Measurements from ENCODE around the gene ARPC3. TPM values are rescaled to one million over a fixed set of nuclear protein-coding genes. Genes with fewer than 3 reads are reported as not detected.
"Not testable (repeated sequence)": the region's sequence is repeated elsewhere in the genome, so short reads cannot be mapped to it uniquely, and the experiment has no call there.

ARPC3 gene
- total RNA-seq, 2 donors from 2014 or later, result 196 to 225 TPM

DNA sequence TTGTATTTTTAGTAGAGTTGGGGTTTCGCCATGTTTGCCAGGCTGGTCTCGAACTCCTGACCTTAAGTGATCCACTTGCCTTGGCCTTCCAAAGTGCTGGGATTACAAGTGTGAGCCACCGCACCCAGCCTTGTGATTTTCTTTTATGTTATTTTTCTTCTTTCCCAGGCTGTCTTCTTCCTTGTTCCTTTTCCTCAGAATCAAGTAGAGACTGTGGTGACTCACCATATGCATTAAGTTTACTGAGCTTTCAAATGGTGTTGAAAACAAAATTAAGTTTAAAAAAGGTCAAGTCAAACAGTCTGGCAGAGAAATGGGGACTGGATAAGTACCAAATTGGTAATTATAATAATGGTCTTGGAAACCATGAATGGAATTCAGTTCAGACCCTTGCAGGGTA, 5.7 kb downstream of the ARPC3 start:
- Mint-ChIP-seq H3K4me3 (no peak overlapping the region), H3K27me3 (no peaks in the 10 kb centered on the region), H3K4me1 (peaks cover 18% of the 10 kb centered on the region), H3K36me3 (ENCODE audit: low read depth) (no peaks in the 10 kb centered on the region), H3K27ac (peak overlapping the region; percentile 57)
- H3K9me3 ChIP-seq (ENCODE audit: control insufficient read depth, low read length, poor library complexity, severe bottlenecking), result no peaks in the 10 kb centered on the region
- ATAC-seq (no peak), DNase-seq (no peak)

DNA sequence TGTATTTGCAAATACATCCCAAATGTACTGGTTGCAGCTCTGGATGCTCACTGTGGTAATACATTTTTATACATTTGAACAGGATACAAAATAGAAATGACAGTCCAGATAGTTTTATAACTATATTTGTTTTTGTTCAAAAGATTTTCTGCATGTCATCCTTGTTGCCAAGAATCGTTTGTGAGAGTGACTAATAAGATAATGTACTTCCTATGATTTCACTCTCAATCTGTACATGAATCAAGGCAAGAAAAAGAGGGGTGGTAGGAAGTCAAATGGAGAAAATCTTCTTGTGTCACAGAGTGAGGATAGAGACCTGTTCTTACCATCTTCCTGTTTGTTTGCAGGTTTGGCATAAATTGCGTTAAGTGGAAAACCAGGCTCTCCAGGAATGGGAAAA, 13.9 kb downstream of the ARPC3 start:
- peak overlapping the region; percentile 4 for H3K27ac Mint-ChIP-seq
- H3K27me3 Mint-ChIP-seq, result no peaks in the 10 kb centered on the region
- no peak for DNase-seq
- no peaks in the 10 kb centered on the region for H3K36me3 Mint-ChIP-seq (ENCODE audit: low read depth)
- no peaks in the 10 kb centered on the region for H3K9me3 ChIP-seq (ENCODE audit: control insufficient read depth, low read length, poor library complexity, severe bottlenecking)
- ATAC-seq, result no peak
- no peak overlapping the region for H3K4me3 Mint-ChIP-seq
- peaks cover 5% of the 10 kb centered on the region for H3K4me1 Mint-ChIP-seq

- H3K4me3 Mint-ChIP-seq, result no peak overlapping the region
- DNase-seq, result no peak
Measured at GRCh38 chr12:110431957-110432587, 18.1 kb downstream of the ARPC3 start.

DNA sequence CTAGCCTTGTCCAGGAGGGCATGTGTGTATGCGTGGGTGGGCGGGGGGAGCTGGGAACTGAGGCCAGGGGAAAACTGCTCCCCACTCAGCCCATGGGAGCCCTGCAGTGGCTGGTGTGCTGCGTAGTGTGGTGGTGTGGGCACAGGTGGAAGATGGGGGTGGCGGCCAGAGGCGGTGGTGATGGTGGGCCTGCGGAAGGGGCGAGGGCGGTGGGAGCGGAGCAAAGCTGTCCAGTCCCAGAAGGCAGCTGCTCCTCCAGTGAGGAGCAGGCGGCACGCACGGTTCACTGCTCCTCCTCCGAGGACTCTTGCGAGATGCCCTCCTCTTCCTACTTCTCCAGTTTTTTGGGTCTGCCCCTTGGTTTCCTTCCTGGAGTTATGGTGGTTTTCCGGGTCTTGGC, 20.5 kb downstream of the ARPC3 start:
- peak overlapping the region; percentile 73 for H3K27ac Mint-ChIP-seq
- not testable (repeated sequence) for H3K27me3 Mint-ChIP-seq; H3K4me3 Mint-ChIP-seq; ATAC-seq; H3K36me3 Mint-ChIP-seq (ENCODE audit: low read depth); DNase-seq; H3K4me1 Mint-ChIP-seq; H3K9me3 ChIP-seq (ENCODE audit: control insufficient read depth, low read length, poor library complexity, severe bottlenecking)

More at GRCh38 chr12:110431957-110432587, 18.1 kb downstream of the ARPC3 start:
- no peaks in the 10 kb centered on the region for H3K36me3 Mint-ChIP-seq (ENCODE audit: low read depth)
- no peak for ATAC-seq
- H3K4me1 Mint-ChIP-seq, result peaks cover 3% of the 10 kb centered on the region
- H3K9me3 ChIP-seq (ENCODE audit: control insufficient read depth, low read length, poor library complexity, severe bottlenecking), result no peaks in the 10 kb centered on the region
- peak overlapping the region; percentile 96 for H3K27ac Mint-ChIP-seq
- no peaks in the 10 kb centered on the region for H3K27me3 Mint-ChIP-seq

DNA sequence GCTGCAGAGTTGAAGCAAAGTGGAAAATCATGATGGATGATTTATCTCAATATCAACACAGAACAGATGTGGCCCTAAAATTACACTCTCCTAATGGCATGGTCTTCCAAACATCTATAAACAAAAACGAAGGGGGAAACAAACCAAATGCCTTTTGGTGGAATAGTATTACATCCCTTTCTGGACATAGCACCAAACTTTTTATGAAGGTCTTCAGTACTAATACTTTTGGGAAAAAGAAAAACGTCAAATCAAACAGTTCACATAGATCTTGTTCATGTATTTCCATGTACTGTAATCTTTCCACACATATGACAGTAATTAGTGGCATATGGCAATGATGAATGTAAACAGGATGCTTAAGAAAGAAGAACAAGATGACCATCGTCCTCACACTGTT, 23.7 kb downstream of the ARPC3 start:
- no peak overlapping the region for H3K4me3 Mint-ChIP-seq
- no peaks in the 10 kb centered on the region for H3K9me3 ChIP-seq (ENCODE audit: control insufficient read depth, low read length, poor library complexity, severe bottlenecking)
- H3K27ac Mint-ChIP-seq, result no peak overlapping the region
- ATAC-seq, result no peak
- no peak for DNase-seq
- H3K27me3 Mint-ChIP-seq, result peaks cover 4% of the 10 kb centered on the region
- H3K4me1 Mint-ChIP-seq, result peaks cover 1% of the 10 kb centered on the region
- H3K36me3 Mint-ChIP-seq (ENCODE audit: low read depth), result no peaks in the 10 kb centered on the region

GRCh38 chr12:110424237-110424636, 25.9 kb downstream of the ARPC3 start:
- DNase-seq (no peak), ATAC-seq (no peak)
- no peaks in the 10 kb centered on the region for H3K9me3 ChIP-seq (ENCODE audit: control insufficient read depth, low read length, poor library complexity, severe bottlenecking)
- Mint-ChIP-seq H3K36me3 (ENCODE audit: low read depth) (no peaks in the 10 kb centered on the region), H3K4me1 (no peaks in the 10 kb centered on the region), H3K27me3 (peaks cover 4% of the 10 kb centered on the region), H3K27ac (no peak overlapping the region), H3K4me3 (no peak overlapping the region)

DNA sequence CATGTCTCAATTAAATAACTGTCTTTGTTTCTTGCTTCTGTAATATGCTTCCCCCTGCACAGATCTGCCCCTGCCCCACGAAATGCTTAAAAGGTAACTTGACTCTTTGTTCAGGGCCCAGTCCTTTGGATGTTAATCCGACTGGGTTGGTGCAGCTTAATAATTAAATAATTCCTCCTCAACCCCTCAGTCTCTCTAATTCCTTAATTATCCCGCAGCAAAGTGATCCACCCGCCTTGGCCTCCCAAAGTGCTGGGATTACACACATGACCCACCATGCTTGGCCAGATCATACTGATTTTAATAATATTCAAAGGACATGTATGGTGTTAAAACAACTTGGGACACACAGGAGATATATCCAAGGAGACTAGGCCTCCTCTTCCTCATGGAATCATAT, 28.4 kb downstream of the ARPC3 start:
- no peaks in the 10 kb centered on the region for H3K9me3 ChIP-seq (ENCODE audit: control insufficient read depth, low read length, poor library complexity, severe bottlenecking)
- no peaks in the 10 kb centered on the region for H3K4me1 Mint-ChIP-seq
- H3K27ac Mint-ChIP-seq, result no peak overlapping the region
- H3K4me3 Mint-ChIP-seq, result no peak overlapping the region
- ATAC-seq, result no peak
- no peaks in the 10 kb centered on the region for H3K36me3 Mint-ChIP-seq (ENCODE audit: low read depth)
- H3K27me3 Mint-ChIP-seq, result peaks cover 4% of the 10 kb centered on the region
- no peak for DNase-seq

DNA sequence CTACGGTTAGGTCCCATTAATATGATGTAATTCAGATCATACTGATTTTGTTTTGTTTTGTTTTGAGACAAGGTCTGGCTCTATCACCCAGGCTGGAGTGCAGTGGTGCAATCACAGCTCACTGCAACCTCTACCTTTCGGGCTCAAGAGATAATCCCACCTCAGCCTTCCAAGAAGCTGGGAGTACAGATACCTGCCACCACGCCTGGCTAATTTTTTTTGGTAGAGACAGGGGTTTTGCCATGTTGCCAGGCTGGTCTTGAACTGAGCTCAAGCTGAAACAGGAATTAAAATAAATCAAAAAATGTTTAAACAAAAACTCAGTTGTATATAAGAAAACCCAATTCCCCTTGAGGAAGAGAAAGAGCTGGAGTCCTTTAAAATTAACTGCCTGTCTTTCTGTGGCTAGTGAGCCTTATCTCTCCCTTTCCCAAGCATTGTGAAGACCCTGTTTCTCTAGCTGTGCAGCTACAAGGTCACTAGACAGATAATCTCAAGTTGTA, 28.9 kb downstream of the ARPC3 start:
- DNase-seq (no peak), ATAC-seq (no peak)
- no peaks in the 10 kb centered on the region for H3K36me3 Mint-ChIP-seq (ENCODE audit: low read depth)
- H3K27me3 Mint-ChIP-seq, result peaks cover 4% of the 10 kb centered on the region
- H3K9me3 ChIP-seq (ENCODE audit: control insufficient read depth, low read length, poor library complexity, severe bottlenecking), result no peaks in the 10 kb centered on the region
- H3K4me1 Mint-ChIP-seq, result no peaks in the 10 kb centered on the region
- no peak overlapping the region for H3K4me3 Mint-ChIP-seq
- no peak overlapping the region for H3K27ac Mint-ChIP-seq

- not testable (repeated sequence) for H3K9me3 ChIP-seq (ENCODE audit: control insufficient read depth, low read length, poor library complexity, severe bottlenecking); ATAC-seq; DNase-seq; H3K27ac Mint-ChIP-seq; H3K27me3 Mint-ChIP-seq; H3K4me1 Mint-ChIP-seq; H3K4me3 Mint-ChIP-seq; H3K36me3 Mint-ChIP-seq (ENCODE audit: low read depth)
Measured at GRCh38 chr12:110420644-110421043, 29.5 kb downstream of the ARPC3 start.

- not testable (repeated sequence) for H3K27ac Mint-ChIP-seq; H3K9me3 ChIP-seq (ENCODE audit: control insufficient read depth, low read length, poor library complexity, severe bottlenecking); ATAC-seq; H3K4me3 Mint-ChIP-seq; H3K36me3 Mint-ChIP-seq (ENCODE audit: low read depth); DNase-seq; H3K27me3 Mint-ChIP-seq; H3K4me1 Mint-ChIP-seq
Measured at GRCh38 chr12:110417113-110417512, 33.0 kb downstream of the ARPC3 start.

DNA sequence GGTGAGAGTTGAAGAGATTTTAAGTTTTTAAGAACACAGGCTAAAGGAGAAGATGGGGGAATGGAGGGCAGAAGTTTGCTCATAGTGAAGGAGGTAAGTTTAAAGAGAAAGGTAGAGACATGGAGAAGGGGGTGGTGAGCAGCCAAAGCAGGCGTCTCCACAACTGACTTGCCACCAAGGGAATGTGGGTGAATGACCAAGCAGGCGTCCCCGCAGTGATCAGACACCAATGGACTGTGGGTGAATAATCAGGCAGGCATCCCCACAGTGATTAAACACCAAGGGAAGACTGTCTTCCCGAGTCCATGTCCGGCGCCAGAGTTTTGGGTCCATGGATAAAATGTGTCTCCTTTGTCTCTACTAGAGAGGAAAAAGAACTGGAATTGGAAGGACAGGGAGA, 40.1 kb downstream of the ARPC3 start:
- peaks cover 18% of the 10 kb centered on the region for H3K27me3 Mint-ChIP-seq
- not testable (repeated sequence) for H3K36me3 Mint-ChIP-seq (ENCODE audit: low read depth); DNase-seq; H3K27ac Mint-ChIP-seq; H3K4me1 Mint-ChIP-seq; H3K4me3 Mint-ChIP-seq; ATAC-seq; H3K9me3 ChIP-seq (ENCODE audit: control insufficient read depth, low read length, poor library complexity, severe bottlenecking)

- Mint-ChIP-seq H3K27me3 (peaks cover 15% of the 10 kb centered on the region), H3K4me1 (peaks cover 14% of the 10 kb centered on the region)
- DNase-seq; ATAC-seq; H3K9me3 ChIP-seq (ENCODE audit: control insufficient read depth, low read length, poor library complexity, severe bottlenecking); H3K4me3 Mint-ChIP-seq; H3K27ac Mint-ChIP-seq; H3K36me3 Mint-ChIP-seq (ENCODE audit: low read depth): not testable (repeated sequence)
Measured at GRCh38 chr12:110405126-110405662, 44.9 kb downstream of the ARPC3 start.

- Mint-ChIP-seq H3K27me3 (peaks cover 5% of the 10 kb centered on the region), H3K4me3 (peak overlapping the region; percentile 100), H3K27ac (peak overlapping the region; percentile 98), H3K36me3 (ENCODE audit: low read depth) (peaks cover 3% of the 10 kb centered on the region), H3K4me1 (peaks cover 11% of the 10 kb centered on the region)
- ATAC-seq, result peak; percentile 70
- DNase-seq, result peak; percentile 66 to 70 (median 69)
- no peaks in the 10 kb centered on the region for H3K9me3 ChIP-seq (ENCODE audit: control insufficient read depth, low read length, poor library complexity, severe bottlenecking)
Measured at GRCh38 chr12:110403976-110404682, 46.0 kb downstream of the ARPC3 start.

All from T-helper 17 cell (primary cell).